ENCODE data around the gene CTDP1. TPM values are rescaled to one million over a fixed set of nuclear protein-coding genes. Genes with fewer than 3 reads are reported as not detected.

Gene CTDP1
- total RNA-seq, 1 experiment from 2014 or later: 33.7 TPM

GRCh38 chr18:79726721-79727120 lies 47.1 kb downstream of the CTDP1 start:
- H3K9ac ChIP-seq (ENCODE audit: extremely low read depth, insufficient read length, low read length): no peak overlapping the region
- no peak for DNase-seq
- no peak overlapping the region for H4K8ac ChIP-seq (replicated peaks; ENCODE audit: insufficient read length, low read depth, low read length)
- no peak overlapping the region for H3K23ac ChIP-seq (ENCODE audit: insufficient read length, low read depth, low read length)
- H3K27me3 ChIP-seq (ENCODE audit: insufficient read depth, low read length): no peaks in the 10 kb centered on the region
- H2BK5ac ChIP-seq (ENCODE audit: insufficient read length, low read length): no peak overlapping the region
- no peaks in the 10 kb centered on the region for H3K23me2 ChIP-seq (ENCODE audit: insufficient read length, low read depth, low read length, poor library complexity, severe bottlenecking)
- H3K18ac ChIP-seq (ENCODE audit: insufficient read length, low read depth, low read length): no peak overlapping the region
- no peak overlapping the region for H2BK12ac ChIP-seq (ENCODE audit: insufficient read length, low read depth, low read length)
- no peak overlapping the region for H3T11ph ChIP-seq (ENCODE audit: low read length)
- H2AFZ ChIP-seq (ENCODE audit: low read length): no peak overlapping the region
- no peak overlapping the region for H3K4me2 ChIP-seq (ENCODE audit: insufficient read depth, insufficient read length, low read length)
- H4K91ac ChIP-seq (ENCODE audit: insufficient read length, low read depth, low read length): no peak overlapping the region
- no peaks in the 10 kb centered on the region for H4K20me1 ChIP-seq (ENCODE audit: control insufficient read depth, insufficient read depth, insufficient read length)
- H2BK15ac ChIP-seq (ENCODE audit: low read depth, low read length): no peak overlapping the region
- Mint-ChIP-seq H3K4me3 (no peak overlapping the region; a peak in 1 of 5 replicates), H3K27ac (no peak overlapping the region), H3K36me3 (ENCODE audit: insufficient read depth in 1 of 3, low read depth in 3 of 3) (peaks cover 45 to 74% (median 70%) of the 10 kb centered on the region in 3 experiments), H3K4me1 (no peaks in the 10 kb centered on the region), H3K27me3 (ENCODE audit: low read depth) (no peaks in the 10 kb centered on the region), H3K9me3 (peaks cover 5 to 8% of the 10 kb centered on the region in 2 experiments; a peak in 3 of 5 replicates)
- H3K79me1 ChIP-seq (ENCODE audit: insufficient read depth, low read depth, low read length, poor library complexity, severe bottlenecking): peaks cover 2% of the 10 kb centered on the region
- H3K27ac ChIP-seq (ENCODE audit: insufficient read length, low read depth, low read length): no peak overlapping the region
- no peak overlapping the region for H4K5ac ChIP-seq (ENCODE audit: insufficient read length, low read depth, low read length)
- no peak overlapping the region for H2AK5ac ChIP-seq (ENCODE audit: insufficient read length, low read length)
- no CpG with 5 or more reads among the region's 20 CpGs for WGBS (ENCODE audit: extremely low coverage, insufficient read length, low lambda C conversion rate)
- TF ChIP-seq CTCF (conservative IDR thresholded peaks at IDR 0.05): no peak
- no peak overlapping the region for H3K14ac ChIP-seq (ENCODE audit: insufficient read depth, low read length)
- peaks cover 7% of the 10 kb centered on the region for H3K9me3 ChIP-seq (ENCODE audit: control insufficient read depth, low read depth, low read length)
- H3K79me2 ChIP-seq (ENCODE audit: insufficient read depth, low read length): no peaks in the 10 kb centered on the region; the same call in 1 of the 2 replicates
- no peak overlapping the region for H2BK120ac ChIP-seq (ENCODE audit: low read depth, low read length, poor library complexity, severe bottlenecking)
- H3K4ac ChIP-seq (ENCODE audit: low read depth, low read length): no peak overlapping the region
- no peak overlapping the region for H3K56ac ChIP-seq (ENCODE audit: insufficient read length, low read depth, low read length)
- no peaks in the 10 kb centered on the region for H3K4me1 ChIP-seq (ENCODE audit: insufficient read depth, low read length)
- H2BK20ac ChIP-seq (ENCODE audit: low read depth, low read length, poor library complexity, severe bottlenecking): no peak overlapping the region

Data from H9 (cell line).